ENCODE data around the gene HJURP.

Gene HJURP

DNA sequence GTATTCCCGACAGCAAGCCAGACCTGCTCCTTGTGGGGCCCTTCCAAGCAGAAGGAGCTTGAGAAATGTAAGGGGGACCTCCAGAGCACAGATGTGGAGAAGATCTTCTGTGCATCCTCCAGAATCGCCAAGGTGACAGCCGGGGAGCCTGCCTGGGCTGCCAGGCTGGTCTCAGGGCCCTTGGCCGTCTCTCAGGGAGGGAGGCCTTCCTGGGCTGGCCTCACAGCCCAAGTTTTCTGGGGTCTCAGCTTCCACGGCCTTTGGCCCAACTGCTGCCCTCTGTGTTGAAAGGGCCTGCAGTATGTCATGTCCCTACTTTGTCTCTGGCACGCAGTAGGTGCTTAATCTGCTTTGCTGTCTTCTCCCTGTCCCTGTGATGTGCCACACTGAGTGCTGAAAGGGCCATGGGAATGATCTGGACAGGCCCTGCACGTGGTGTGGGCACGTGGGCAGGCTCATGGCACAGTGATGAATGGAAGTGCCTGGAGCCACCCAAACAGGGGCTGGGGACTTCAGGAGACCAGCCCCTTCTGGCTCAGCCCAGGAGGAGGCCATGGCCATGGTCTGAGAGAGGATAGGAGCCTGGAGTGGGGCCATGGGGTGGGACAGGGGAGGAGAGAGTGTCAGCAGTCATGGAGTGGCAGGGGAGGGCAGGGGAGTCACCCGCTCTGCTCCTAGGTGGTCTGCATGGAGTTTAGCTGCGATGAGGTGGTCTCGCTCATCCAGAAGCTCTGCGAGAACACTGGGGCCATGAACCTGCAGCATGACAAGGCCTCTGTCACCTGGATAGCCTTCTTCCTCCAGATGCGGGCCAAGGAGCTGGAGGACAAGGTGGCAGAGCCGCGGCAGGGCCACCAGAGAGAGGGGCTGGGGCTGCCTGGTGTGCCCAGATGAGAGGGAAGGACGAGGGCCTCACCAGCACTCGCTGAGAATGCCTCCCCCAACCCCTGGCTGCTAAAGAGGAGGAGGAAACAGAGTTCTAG, 35.4 kb downstream of the HJURP start:
- Mint-ChIP-seq H3K36me3 (no peaks in the 10 kb centered on the region), H3K27ac (no peak overlapping the region), H3K4me1 (no peaks in the 10 kb centered on the region), H3K9me3 (peaks cover 0 to under 1% of the 10 kb centered on the region in 2 donors), H3K4me3 (no peak overlapping the region), H3K27me3 (peaks cover 9 to 26% of the 10 kb centered on the region in 2 donors)
- DNase-seq (no peak), ATAC-seq (replicated peaks) (no peak)

DNA sequence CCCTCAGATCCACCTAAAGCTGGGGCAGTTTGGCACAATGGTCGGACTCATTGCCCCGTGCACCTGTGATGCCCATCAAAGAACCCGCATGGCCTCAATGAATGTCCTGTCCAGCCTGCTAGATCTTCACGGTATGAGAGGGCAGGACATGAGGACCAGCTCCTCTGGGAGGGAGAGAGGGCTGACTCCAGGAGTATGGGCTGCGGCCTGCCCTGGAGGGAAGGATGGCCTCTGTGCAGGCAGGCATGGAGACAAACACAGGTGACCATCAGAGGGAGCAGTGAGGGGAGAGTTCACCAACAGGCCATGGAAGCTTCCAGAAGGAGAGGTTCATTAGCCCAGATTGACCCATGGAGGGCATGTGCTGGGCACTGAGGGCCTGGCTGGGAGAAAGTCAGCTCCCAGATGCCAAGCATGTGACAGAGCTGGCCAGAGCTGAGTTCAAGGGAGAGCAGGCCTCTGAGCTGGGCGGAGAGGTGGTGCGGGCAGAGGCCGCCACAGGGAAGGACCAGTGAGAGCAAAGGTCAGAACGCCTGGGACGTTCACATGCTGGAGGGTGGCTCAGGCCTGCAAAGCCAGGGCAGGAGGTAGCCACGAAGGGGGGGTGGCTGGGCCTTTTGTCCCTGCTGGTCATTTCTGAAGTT, 36.2 kb downstream of the HJURP start:
- DNase-seq (no peak), ATAC-seq (replicated peaks) (no peak)
- Mint-ChIP-seq H3K9me3 (peaks cover 0 to 2% of the 10 kb centered on the region in 2 donors), H3K4me1 (no peaks in the 10 kb centered on the region), H3K27me3 (peaks cover 9 to 29% of the 10 kb centered on the region in 2 donors), H3K27ac (no peak overlapping the region), H3K4me3 (no peak overlapping the region), H3K36me3 (no peaks in the 10 kb centered on the region)

DNA sequence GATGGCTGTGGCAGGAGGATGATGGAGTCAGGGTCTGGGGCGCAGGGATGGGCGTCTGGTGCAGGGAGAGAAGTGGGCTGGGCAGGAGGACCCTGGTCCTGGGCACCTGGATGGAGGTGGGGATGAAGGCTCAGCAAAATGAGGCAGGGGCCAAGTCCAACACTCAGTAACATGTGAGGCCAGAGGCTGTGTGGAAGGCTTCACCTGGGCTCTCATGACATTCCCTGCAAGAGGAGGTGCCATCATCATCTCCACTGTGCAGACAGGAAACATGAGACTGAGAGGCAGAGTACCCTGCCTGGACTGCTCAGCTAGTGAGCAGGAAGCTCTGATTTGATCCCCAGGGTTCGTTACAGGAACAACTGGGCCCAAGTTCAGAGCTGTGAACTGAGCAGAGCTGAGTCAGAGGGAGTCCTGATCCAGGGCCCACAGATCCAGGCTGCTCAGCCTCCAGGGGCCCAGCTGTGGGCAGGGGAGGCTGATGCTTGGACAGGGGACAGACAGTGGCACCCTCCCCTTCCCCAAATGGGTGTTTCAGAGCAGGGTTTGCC, 36.9 kb downstream of the HJURP start:
- Mint-ChIP-seq H3K27ac (no peak overlapping the region), H3K4me1 (no peaks in the 10 kb centered on the region), H3K27me3 (peaks cover 9 to 29% of the 10 kb centered on the region in 2 donors)

GRCh38 chr2:233816771-233817170, 37.6 kb downstream of the HJURP start:
- peaks cover 13 to 29% of the 10 kb centered on the region in 2 donors for H3K27me3 Mint-ChIP-seq
- ATAC-seq (replicated peaks), result no peak
- H3K36me3 Mint-ChIP-seq, result no peaks in the 10 kb centered on the region

More for the DNA sequence above, 36.9 kb downstream of the HJURP start:
- no peaks in the 10 kb centered on the region for H3K36me3 Mint-ChIP-seq
- DNase-seq (no peak), ATAC-seq (replicated peaks) (no peak)
- H3K9me3 Mint-ChIP-seq, result peaks cover 0 to 2% of the 10 kb centered on the region in 2 donors
- no peak overlapping the region for H3K4me3 Mint-ChIP-seq

DNA sequence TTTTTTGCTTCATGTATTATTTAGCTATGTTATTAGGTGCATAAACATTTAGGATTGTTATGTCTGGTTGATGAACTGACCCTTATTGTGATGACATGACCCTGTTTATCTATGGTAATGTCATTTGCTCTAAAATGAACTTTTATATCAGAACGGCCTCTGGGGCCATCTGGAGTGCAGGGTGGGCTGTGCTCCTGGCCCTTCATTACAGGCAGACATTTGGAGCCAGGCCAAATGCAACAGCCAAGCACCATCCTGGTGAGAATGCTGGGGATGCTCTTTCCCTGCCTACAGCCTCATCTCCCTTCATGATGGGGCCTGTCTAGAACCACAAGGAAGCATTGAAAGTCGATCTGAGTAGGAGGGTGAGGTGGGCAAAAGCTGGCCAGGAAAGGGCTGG, 38.0 kb downstream of the HJURP start:
- DNase-seq (no peak), ATAC-seq (replicated peaks) (no peak)
- H3K27me3 Mint-ChIP-seq, result peaks cover 13 to 32% of the 10 kb centered on the region in 2 donors
- H3K27ac Mint-ChIP-seq, result no peak overlapping the region
- H3K4me3 Mint-ChIP-seq, result no peak overlapping the region
- H3K36me3 Mint-ChIP-seq, result no peaks in the 10 kb centered on the region
- no peaks in the 10 kb centered on the region for H3K4me1 Mint-ChIP-seq
- H3K9me3 Mint-ChIP-seq, result peaks cover 0 to 2% of the 10 kb centered on the region in 2 donors

More at GRCh38 chr2:233816771-233817170, 37.6 kb downstream of the HJURP start:
- H3K27ac Mint-ChIP-seq, result no peak overlapping the region
- H3K9me3 Mint-ChIP-seq, result peaks cover 0 to 2% of the 10 kb centered on the region in 2 donors
- DNase-seq, result no peak
- no peak overlapping the region for H3K4me3 Mint-ChIP-seq
- no peaks in the 10 kb centered on the region for H3K4me1 Mint-ChIP-seq

DNA sequence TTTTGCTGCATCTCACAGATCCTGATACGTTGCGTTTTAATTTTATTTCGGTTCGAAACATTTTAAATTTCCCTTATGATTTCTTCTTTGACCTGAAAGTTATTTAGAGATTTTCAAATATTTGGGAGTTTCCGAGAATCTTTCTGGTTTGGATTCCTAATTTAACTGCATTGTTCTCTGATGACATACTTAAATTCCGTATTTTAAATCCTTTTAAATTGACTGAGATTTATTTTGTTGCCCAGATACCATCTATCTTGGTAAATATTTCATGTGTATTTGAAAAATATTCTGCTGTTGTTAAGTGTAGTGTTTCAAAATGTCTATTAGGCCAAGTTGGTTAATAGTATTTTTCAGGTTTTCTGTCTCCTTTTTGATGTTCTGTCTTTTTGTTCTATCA, 38.5 kb downstream of the HJURP start:
- H3K27me3 Mint-ChIP-seq, result peaks cover 16 to 36% of the 10 kb centered on the region in 2 donors
- peaks cover 0 to 2% of the 10 kb centered on the region in 2 donors for H3K9me3 Mint-ChIP-seq
- H3K27ac Mint-ChIP-seq, result no peak overlapping the region
- H3K36me3 Mint-ChIP-seq, result no peaks in the 10 kb centered on the region
- H3K4me3 Mint-ChIP-seq, result no peak overlapping the region
- no peaks in the 10 kb centered on the region for H3K4me1 Mint-ChIP-seq
- ATAC-seq (replicated peaks) (no peak), DNase-seq (no peak)

DNA sequence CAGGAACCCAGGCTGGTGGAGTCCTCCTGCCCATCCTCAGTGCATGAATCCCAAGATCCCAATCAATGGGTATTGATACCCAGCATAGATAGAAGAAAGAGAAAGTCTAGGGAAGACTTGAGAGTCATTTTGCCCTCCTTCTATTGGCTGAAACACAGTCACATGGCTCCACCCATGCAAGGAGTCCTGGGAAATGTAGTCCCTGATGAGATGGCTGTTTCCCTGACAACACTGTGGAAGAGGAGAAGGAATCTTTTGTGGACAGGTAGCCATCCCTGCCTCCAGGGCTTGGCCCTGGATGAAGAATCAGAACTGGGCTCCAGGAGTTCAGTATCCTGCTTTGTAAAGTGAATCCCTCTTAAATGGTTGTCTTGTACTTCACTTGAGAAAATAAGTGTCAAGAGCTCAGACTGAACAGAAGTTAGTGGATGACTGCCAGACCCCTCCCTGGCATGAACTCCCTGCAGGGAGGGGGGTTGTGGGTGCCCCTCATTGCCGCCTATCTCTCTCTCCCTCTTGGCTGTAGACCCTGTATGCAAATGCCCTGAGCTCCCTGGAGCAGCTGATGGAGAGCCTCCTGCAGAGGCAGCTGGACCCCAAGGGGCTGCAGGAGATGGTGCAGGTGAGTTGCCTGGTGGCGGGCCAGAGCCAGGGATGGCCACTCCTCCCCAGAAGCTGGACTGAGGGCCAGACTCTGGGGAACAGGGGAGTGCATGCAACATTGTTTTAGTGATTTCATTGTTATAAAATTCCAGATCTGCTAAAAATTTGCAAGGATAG, 40.1 kb downstream of the HJURP start:
- Mint-ChIP-seq H3K27me3 (peaks cover 22 to 39% of the 10 kb centered on the region in 2 donors), H3K27ac (no peak overlapping the region), H3K36me3 (no peaks in the 10 kb centered on the region), H3K4me1 (no peaks in the 10 kb centered on the region), H3K4me3 (no peak overlapping the region), H3K9me3 (peaks cover 0 to 2% of the 10 kb centered on the region in 2 donors)
- DNase-seq (no peak), ATAC-seq (replicated peaks) (no peak)

DNA sequence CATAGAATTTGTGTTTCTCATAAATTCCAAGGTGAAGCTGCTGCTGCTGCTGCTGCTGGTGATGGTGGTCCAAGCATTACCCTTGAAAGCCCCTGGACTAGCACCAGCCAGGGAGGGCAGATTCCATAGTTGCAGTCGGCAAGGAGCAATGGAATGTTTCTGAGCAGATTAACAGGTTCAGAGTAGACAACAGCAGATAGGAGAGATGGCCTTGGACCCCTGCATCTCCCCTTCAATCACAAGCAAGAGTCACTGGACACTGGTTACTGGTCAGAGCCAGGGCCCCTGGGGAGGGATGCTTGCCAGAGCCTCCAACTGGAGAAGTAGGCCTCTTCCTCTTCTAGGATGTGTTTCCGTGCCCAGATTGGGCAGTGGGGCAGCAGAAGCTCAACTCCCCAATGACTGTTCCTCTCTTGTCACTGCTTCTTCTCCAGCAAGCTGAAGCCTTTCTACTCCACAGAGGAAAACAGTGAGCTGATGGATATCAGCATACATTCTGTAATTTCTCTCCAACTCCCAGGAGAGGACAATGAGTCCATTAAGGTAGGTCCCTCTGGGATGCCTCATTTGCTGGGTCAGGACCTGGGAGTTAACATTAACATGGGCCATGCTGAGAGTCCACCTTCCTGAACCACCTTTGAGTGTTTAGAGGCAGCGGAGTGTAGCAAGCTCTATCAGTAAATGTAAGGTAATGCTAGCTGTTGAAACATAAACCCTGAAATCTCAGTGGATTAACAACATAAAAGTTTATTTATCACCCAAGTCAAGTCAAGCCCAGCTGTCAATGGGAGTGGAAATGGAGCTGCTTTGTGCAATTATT, 40.9 kb downstream of the HJURP start:
- H3K27ac Mint-ChIP-seq, result no peak overlapping the region
- H3K4me3 Mint-ChIP-seq, result no peak overlapping the region
- no peaks in the 10 kb centered on the region for H3K4me1 Mint-ChIP-seq
- peaks cover 26 to 39% of the 10 kb centered on the region in 2 donors for H3K27me3 Mint-ChIP-seq
- peaks cover 0 to 2% of the 10 kb centered on the region in 2 donors for H3K9me3 Mint-ChIP-seq
- ATAC-seq (replicated peaks), result no peak
- no peak for DNase-seq
- no peaks in the 10 kb centered on the region for H3K36me3 Mint-ChIP-seq

DNA sequence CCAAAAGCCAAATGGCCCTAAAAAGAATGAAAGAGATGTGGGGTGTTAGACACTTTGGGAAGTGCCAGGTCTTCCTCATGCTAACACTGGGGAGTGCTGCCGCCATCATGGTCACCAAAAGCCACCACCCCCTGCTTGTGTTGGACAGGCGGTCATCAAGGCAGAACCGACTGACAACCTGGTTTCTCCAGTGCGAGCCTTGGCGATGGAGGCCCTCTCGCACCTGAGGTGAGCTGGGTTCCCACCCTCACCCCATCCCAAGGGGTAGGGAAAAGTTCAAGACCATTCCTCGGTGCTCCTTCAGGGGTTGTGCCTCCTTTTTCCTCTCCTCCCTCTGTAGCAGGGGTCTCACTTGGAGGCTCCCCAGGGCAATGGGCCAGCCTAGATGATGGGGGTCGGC, 42.6 kb downstream of the HJURP start:
- Mint-ChIP-seq H3K27ac (no peak overlapping the region), H3K4me1 (no peaks in the 10 kb centered on the region), H3K9me3 (peaks cover 0 to 2% of the 10 kb centered on the region in 2 donors), H3K4me3 (no peak overlapping the region), H3K36me3 (no peaks in the 10 kb centered on the region), H3K27me3 (peaks cover 17 to 33% of the 10 kb centered on the region in 2 donors)
- ATAC-seq (replicated peaks), result no peak
- no peak for DNase-seq

DNA sequence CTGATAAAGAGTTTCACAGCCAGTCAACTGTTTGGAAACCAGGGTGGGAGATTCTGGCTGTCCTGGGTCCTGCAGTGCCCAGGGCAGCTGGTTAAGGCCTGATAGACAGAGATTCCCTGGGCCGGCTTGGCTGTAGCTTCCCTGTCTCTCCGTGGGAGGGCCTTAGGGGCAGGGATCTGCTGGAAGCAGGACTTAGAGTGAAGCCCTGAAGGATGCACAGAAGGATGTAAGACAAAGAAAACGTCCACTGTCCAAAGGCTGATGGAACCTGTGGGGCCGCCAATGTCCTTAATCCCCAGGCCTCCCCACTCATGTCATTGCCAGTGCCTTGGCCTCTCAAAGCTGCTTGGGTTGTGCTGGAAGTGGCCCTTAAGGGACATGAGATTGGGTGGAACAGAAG, 43.2 kb downstream of the HJURP start:
- DNase-seq (no peak), ATAC-seq (replicated peaks) (no peak)
- H3K27me3 Mint-ChIP-seq, result peaks cover 17 to 27% of the 10 kb centered on the region in 2 donors
- H3K27ac Mint-ChIP-seq, result no peak overlapping the region
- no peaks in the 10 kb centered on the region for H3K36me3 Mint-ChIP-seq
- peaks cover 0 to 2% of the 10 kb centered on the region in 2 donors for H3K9me3 Mint-ChIP-seq
- H3K4me3 Mint-ChIP-seq, result no peak overlapping the region
- H3K4me1 Mint-ChIP-seq, result no peaks in the 10 kb centered on the region

- Mint-ChIP-seq H3K4me1 (no peaks in the 10 kb centered on the region), H3K27me3 (peaks cover 17 to 25% of the 10 kb centered on the region in 2 donors), H3K9me3 (peaks cover 0 to 2% of the 10 kb centered on the region in 2 donors), H3K27ac (no peak overlapping the region), H3K36me3 (no peaks in the 10 kb centered on the region), H3K4me3 (no peak overlapping the region)
- no peak for DNase-seq
- no peak for ATAC-seq (replicated peaks)
These were observed 44.0 kb downstream of the HJURP start for GRCh38 chr2:233810385-233810784.

GRCh38 chr2:233807966-233808935, 46.1 kb downstream of the HJURP start:
- no peaks in the 10 kb centered on the region for H3K36me3 Mint-ChIP-seq
- H3K27ac Mint-ChIP-seq, result no peak overlapping the region
- H3K27me3 Mint-ChIP-seq, result peaks cover 22 to 30% of the 10 kb centered on the region in 2 donors
- H3K9me3 Mint-ChIP-seq, result no peaks in the 10 kb centered on the region
- ATAC-seq (replicated peaks), result no peak
- H3K4me1 Mint-ChIP-seq, result no peaks in the 10 kb centered on the region
- no peak for DNase-seq
- H3K4me3 Mint-ChIP-seq, result no peak overlapping the region

All from stimulated activated naive B cell treated with anti-CD40 and anti-IgM and Interleukin-4, amounts not matched to agents 10 μg/mL and 1 μg/mL and 100 μg/mL, for 72 hours (primary cell).